ENCODE measurements around the gene SHROOM2.
"Not testable (repeated sequence)": the region's sequence is repeated elsewhere in the genome, so short reads cannot be mapped to it uniquely, and the experiment has no call there.

SHROOM2 gene

GRCh38 chrX:9785944-9786797 lies at the start of gene SHROOM2:
Gene SHROOM2 (plus strand): TSS chrX:9786429. CDS start chrX:9786546, 117 bp downstream.
- DNase-seq = no peak

DNA sequence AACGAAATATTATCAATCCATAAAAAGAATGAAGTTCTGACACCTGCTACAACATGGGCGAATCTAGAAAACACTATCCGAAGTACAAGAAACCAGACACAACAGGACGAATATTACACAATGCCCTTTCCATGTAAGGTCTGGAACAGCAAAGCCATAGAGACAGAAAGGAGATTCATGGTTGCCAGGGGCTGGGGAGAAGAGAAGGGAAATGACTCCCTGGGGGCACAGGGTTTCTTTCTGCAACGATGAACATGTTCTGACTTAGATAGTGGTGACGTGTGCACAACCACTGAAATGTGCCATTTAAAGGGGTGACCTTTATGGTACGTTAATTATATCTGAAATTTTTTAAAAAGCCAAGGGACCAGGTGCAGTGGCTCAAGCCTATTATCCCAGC lies 48.9 kb upstream of the SHROOM2 start:
- no peak for DNase-seq

DNA sequence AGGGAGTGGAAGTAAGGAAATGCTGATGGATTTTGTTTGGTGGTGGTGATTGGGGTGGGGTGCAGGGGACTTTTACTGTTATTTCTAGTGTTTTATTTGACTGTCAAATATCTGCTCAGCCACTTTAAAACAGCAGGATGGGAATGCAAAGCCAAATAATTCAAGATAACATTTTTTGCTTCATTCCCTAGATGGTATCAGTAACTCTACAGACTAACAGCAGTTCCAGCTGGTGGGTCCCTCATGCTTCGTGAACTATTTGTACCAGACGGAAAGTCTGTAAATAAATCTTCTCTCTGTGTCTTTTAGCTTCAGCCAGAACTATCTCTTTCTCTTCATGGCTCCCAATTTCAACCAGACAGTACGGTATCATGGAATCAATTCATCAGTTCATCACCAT lies 48.1 kb upstream of the SHROOM2 start:
- no peak for DNase-seq

GRCh38 chrX:9739130-9739529 lies 47.1 kb upstream of the SHROOM2 start:
- no peak for DNase-seq

DNA sequence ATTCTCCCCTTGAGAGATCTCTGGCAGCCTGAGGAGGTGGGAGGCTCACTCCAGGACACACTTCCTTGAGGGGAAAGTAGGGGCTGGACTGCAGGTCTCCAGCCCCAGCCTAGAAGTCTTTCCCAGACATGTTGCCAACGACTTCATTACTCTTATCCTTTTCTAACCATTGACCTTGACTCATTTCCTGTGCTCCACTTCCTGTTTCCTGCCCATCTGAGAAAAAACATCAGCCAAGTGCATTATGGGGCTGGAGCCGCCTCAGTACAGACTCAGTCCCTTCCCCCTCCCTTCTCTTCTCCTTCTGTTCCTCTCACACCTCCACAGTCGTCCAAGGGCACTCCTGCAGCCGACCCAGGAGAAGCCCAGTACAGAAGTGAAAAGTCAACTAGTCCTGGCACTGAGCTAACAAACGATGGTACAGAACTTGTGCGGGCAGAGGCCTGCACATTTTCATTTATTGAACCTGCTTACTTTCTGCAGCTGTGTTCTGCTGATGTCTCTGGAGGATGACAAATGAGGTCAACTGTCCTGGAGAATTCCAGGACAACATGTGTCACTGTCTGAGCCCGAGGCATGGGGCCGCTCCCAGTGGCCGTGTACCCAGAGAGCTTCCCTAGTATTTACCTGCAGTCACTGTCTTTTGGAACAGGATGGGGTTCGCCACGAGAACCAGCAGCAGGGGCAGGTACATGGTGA lies 40.7 kb upstream of the SHROOM2 start:
- DNase-seq = peak; percentile 51

DNA sequence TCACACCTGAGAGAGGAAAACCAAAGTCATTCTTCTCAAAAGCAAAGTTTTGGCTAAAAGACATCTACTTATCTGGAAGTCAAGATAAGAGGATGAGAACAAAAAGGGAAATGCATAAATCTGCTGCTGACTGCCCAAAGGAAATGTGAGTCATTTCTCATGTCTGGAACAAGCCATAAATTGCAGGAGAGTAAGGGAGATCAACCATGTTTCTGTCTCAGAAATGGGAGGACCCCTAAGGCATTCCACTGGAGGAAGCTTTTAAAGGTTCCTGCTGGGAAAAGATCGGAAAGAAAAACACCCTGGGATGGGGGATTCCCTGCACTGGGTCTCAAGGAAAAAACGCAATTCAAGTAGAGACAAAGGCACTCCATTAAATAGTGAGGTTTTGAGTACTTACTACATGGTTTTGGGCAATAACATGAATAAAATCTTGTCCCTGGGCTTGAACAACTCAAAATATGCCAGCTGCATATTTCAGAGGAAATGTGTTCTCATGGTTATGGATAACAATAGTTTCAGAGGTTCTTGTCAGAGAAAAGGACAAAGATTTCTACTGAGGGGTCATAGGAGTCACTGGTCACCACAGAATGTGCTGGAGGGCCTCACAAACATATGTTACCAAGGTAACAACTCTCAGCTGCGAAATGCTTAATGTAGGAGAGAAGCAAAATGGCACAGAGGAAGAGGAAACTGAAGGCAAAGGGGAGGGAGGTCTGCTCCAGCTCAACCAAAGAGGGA lies 39.9 kb upstream of the SHROOM2 start:
- peak; percentile 50 for DNase-seq

DNA sequence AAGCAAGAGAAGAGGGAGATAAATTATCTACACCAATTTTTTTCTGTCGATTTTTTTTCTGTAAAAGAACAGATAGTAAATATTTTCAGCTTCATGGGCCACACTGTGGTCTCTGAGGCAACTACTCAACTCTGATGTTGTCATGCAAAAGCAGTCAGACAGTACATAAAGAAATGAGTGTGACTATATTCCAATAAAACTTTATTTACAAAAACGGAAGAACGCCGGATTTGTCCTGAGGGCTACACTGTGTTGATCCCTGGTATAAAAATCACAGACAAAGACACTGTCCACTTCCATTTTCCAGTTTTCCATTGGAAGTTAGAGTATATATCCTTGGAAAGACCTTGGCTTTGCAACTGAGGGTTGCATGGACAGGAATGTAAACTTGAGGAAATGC lies 38.6 kb upstream of the SHROOM2 start:
- no peak for DNase-seq

GRCh38 chrX:9749146-9749692 lies 37.0 kb upstream of the SHROOM2 start:
- DNase-seq = no peak

- DNase-seq = no peak
These were observed 28.9 kb upstream of the SHROOM2 start for GRCh38 chrX:9757366-9757765.

DNA sequence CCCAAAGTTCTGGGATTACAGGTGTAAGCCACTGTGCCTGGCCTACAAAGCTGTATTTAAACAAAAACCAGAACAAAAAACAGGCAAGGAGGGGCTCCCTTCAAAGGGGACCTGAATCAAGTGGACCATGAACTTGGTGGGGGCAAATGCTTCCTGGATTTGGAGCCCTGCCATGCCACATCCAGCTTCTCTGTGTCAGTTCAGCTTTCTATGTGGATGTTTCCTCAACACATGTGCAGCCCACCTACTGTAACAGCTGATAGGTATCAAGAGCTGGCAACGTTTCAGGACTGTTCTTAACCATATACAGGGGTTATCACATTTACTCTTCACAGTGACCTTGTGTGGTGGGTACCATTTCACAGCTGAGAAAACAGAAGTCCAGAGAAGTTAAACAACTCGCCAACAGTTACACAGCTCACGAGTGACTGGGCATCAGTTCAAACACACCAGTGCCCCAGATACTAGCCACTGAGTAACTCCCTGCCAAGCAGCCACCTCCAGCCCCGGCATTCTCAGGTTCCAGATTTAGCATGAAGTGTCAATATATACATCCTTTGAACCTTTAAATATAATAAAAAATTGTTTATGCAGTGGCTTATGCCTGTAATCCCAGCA lies 28.1 kb upstream of the SHROOM2 start:
- no peak for DNase-seq

DNA sequence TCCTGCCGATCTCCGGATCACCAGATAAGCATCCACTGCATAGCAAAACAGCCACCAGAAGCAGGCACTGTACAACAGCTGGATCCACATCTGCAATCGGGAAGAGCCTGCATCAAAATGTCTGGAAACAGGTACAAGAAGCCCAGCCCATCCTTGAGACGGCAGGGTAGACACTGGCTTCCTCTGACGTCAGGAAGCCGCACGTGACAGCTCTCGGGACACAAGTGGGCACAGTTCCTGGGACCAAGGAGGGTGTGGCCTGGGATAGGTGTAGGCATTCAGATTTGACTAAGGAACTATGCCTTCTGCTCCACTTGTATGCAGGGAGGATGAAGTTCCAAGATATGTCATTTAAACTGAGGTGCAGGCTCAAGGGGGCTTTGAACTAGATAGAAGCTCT lies 26.9 kb upstream of the SHROOM2 start:
- DNase-seq = no peak

DNA sequence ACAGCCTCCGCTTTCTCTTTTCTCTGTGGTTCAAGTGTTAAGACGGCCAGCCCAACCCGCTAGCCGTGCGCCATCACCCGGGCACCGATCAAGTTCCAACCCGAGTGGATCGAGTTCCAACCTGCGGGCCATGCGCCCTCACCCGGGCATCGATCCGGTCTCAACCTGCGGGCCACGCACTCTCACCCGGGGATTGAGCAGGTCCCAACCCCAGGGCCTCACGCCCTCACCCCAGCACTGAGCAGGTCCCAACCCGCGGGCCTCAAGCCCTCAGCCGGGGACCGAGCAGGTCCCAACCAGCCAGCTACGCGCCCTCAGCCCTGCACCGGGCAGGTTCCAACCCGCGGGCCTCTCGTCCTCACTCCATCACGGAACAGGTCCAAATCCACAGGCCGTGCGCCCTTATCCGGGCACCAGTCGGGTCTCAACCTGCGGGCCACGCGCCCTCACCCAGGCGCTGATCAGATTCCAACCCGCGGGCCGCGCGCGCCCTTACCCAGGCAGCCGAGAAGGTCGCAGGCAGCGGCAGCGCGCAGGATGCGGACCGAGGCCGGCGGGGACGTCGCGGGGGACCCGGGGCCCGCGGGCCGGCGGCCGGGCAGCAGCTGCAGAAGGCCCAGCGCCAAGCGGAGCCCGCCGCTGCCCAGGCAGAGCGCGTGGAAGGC lies 21.0 kb upstream of the SHROOM2 start:
- DNase-seq = no peak

DNA sequence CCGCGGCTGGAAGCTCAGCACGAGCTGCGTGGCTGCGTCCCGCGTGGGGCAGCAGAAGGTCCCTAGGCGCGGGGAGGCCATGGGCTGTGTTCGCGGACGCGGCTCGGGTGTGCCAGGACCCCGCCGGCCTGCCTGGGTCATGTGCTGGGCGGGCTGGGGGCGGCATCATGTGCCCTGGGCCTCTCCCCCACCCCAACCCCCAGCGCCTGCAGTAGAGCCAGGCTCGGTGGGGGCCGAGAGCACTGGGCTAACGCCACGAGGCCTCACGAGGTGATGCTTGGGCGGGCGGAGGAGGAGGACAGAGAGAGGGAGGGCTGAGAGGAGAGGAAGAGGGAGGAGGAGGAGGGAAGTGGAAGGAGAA lies 20.5 kb upstream of the SHROOM2 start, which contains the start of gene GPR143:
TSS of gene GPR143 (minus strand) at position 111 of the 361 bp plus-strand sequence. CDS start at position 81, 30 bp downstream.
- no peak for DNase-seq

DNA sequence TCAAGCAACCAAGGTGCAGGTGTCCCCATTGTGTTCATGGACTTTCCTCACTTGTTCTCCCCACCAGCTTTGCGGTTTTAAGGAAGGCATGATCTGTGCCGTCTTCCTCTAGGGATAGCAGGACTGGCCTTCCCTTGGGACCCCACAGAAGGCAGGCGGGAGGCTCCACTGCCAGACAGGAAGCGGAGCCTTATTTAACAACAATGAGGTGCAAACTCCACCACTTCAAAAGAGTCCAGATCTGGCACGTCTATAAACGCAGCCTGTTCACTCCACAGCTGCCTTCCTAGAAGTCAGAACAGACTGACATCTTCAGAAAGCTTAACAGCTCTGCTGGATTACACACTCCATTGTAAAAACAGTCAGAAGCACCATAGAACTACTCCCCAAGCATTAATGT lies 18.9 kb upstream of the SHROOM2 start:
- no peak for DNase-seq

GRCh38 chrX:9768321-9768839 lies 17.8 kb upstream of the SHROOM2 start:
- not testable (repeated sequence) for DNase-seq

DNA sequence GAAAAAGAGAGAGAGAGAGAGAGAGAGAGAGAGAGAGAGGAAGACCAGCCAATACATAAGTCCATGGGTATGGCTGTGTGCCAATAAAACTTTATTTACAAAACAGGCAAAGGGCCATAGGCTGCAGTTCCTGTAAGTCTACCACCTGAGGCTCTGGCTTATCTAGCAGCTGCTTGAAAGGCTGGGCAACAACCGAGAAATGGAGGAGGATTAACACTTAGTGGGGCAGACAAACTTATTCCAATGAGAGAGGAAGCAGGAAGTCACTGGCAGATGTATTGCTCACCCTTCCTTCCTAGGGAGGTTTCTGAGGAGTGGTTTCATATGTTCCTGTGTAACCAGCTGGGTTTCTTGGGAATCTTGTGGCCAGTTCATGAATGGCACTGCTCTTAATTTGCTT lies 15.9 kb upstream of the SHROOM2 start:
- DNase-seq = no peak

DNA sequence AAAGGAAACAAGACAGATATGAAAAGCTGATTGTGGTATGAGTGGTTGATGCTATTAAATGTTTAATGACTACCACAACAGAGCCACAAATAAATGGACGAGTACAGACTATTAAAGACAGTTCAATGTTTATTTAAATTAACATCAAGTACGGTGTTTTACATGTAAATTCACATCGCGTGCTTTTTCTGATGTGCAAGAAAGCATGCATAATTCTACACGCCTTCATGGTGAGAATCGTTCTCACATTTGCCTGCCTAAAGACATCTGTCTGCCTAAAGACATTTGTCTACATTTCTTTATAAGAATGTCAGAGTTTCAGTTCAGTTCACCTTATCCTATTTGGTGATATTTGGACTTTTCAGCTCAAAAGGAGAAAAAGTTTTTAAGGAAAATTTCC lies 13.3 kb upstream of the SHROOM2 start:
- no peak for DNase-seq

DNA sequence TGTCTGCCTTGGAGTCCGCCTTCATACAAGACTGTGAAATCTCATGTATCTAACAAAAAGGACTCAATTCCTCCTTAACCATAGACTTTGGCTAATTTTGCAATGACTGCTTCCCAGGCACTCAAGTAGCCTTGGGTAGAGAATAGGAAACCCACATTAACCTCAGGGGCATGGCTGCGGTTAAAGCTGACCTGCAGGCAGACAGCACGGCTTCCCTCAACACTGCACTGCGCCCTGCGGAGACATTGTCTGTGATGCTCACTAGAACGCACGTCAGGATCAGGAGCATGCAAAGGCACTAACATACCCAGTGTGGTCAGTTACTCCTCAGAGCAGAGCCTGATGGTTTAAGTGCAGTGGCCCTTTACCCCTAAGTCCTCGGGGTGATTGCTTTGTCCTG lies 10.3 kb upstream of the SHROOM2 start:
- peak; percentile 62 for DNase-seq

- no peak for DNase-seq
These were observed 4.3 kb upstream of the SHROOM2 start for GRCh38 chrX:9781941-9782340.

GRCh38 chrX:9784332-9784731 lies 1.9 kb upstream of the SHROOM2 start:
- no peak for DNase-seq

DNA sequence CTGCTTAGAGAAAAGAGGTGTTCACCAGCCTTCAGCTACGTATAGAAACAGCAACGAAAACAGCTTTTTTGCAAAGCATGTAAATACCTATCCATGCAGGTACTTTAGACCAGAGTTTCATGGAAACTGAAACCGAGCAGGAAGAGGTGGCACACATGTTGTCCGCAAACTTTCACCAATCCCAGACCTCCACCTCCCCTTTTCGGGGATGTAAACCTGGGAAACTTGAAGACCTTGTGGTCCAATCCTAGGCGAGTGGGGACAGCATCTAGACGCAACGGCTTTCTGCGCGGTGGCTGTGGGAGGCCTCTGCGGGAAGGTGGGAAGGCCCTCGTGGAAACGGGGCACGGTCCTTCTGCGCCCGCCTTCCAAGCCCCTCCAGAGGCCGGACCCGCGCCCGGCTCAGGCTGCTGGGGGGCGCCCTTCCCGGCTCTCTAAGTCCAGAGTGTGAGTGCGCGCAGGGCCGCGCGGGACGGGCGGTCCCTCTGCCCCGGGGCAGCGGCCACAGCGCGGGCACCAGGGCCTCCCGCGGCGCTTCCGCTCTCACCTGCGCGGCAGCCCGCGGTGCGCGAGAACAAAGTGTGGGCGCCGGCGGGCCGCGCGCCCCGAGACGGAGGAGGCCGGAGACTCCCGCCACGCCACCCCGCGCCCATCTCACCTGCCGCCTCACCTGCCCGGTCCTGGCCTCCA lies 830 bp upstream of the SHROOM2 start:
- DNase-seq = no peak

Data from hematopoietic multipotent progenitor cell treated with erythropoietin and hydrocortisone succinate and interleukin-3 and kit ligand, for 4 days (in vitro differentiated cells).